HEK293 (cell line): ENCODE data around the gene IPO5.

ENCODE experiments used
- CTCF ChIA-PET: fragments of 350-600 bp; formaldehyde crosslinking; extraction: SDS; loops from one replicate; lab custom pipeline; 2021; ENCODE audit warnings: antibody characterized with exemption; lab: Yijun Ruan, JAX
- POLR2A ChIA-PET: fragments of 300-600 bp; formaldehyde crosslinking; extraction: SDS; loops from one replicate; lab custom pipeline; 2020; ENCODE audit warnings: antibody characterized with exemption, inconsistent platforms; lab: Yijun Ruan, JAX
- H3K27ac ChIP-seq: fragments of 200-500 bp; sonication (Bioruptor generic); 2 replicates; pipeline ENCODE4 v1.5.1; 2014; ENCODE audit warnings: low read depth, low read length, control low read depth, inconsistent platforms; ENCODE audit errors: extremely low read depth
- H3K36me3 ChIP-seq, 2 experiments: fragments of 200-500 bp in 1 of 2; sonication (Bioruptor generic) in 1 of 2; 1 replicate in 1 of 2; 2 replicates in 1 of 2; pipeline ENCODE4 v1.5.1; 2014 to 2017; ENCODE audit warnings: inconsistent platforms in 2 of 2, low read length in 2 of 2; ENCODE audit not compliant: control insufficient read depth in 2 of 2, insufficient read depth in 1 of 2
- H3K4me1 ChIP-seq: fragments of 200-500 bp; sonication (Bioruptor generic); 2 replicates; pipeline ENCODE4 v1.5.1; 2014; ENCODE audit warnings: mild to moderate bottlenecking, low read length, inconsistent platforms; ENCODE audit not compliant: control insufficient read depth, insufficient read depth
- H3K4me3 ChIP-seq: 2 replicates; pipeline ENCODE4 v1.5.1; 2011; ENCODE audit warnings: low read depth, mild to moderate bottlenecking, control low read depth, low read length, moderate library complexity
- H3K9me3 ChIP-seq: fragments of 200-500 bp; sonication (Bioruptor generic); 2 replicates; pipeline ENCODE4 v1.5.1; 2014; ENCODE audit warnings: low read depth, low read length, inconsistent platforms; ENCODE audit not compliant: control insufficient read depth, insufficient read depth
- BCL11A ChIP-seq: fragments of 450-650 bp; formaldehyde crosslinking; IDR thresholded peaks from 2 replicates; pipeline ENCODE4 v1.5.1; 2016; ENCODE audit warnings: low read depth, missing biosample characterization, missing genetic modification characterization
- MYNN ChIP-seq: fragments of 450-650 bp; formaldehyde crosslinking; IDR thresholded peaks from 2 replicates; pipeline ENCODE4 v1.5.1; 2016; ENCODE audit warnings: missing biosample characterization, missing genetic modification characterization, borderline replicate concordance
- REPIN1 ChIP-seq: fragments of 450-650 bp; formaldehyde crosslinking; IDR thresholded peaks from 2 replicates; pipeline ENCODE4 v1.5.1; 2017; ENCODE audit warnings: missing biosample characterization, missing genetic modification characterization, low read depth
- SP2 ChIP-seq: fragments of 450-650 bp; formaldehyde crosslinking; IDR thresholded peaks from 2 replicates; pipeline ENCODE4 v1.5.1; 2016; ENCODE audit warnings: missing biosample characterization, missing genetic modification characterization
- TCF7L2 ChIP-seq: IDR thresholded peaks from 2 replicates; pipeline ENCODE4 v1.6.1; 2011; ENCODE audit warnings: low read depth, mild to moderate bottlenecking, inconsistent platforms, low read length, moderate library complexity, borderline replicate concordance
- ZBTB1 ChIP-seq: fragments of 450-650 bp; formaldehyde crosslinking; IDR thresholded peaks from 2 replicates; pipeline ENCODE4 v1.5.1; 2016; ENCODE audit warnings: missing biosample characterization, missing genetic modification characterization
- ZNF132 ChIP-seq: fragments of 450-650 bp; formaldehyde crosslinking; IDR thresholded peaks from 2 replicates; pipeline ENCODE4 v1.5.1; 2017; ENCODE audit warnings: missing biosample characterization, missing genetic modification characterization, borderline replicate concordance
- ZNF138 ChIP-seq: fragments of 450-650 bp; formaldehyde crosslinking; IDR thresholded peaks from 2 replicates; pipeline ENCODE4 v1.5.1; 2016; ENCODE audit warnings: missing biosample characterization, missing genetic modification characterization, borderline replicate concordance
- ZNF148 ChIP-seq: fragments of 450-650 bp; formaldehyde crosslinking; IDR thresholded peaks from 2 replicates; pipeline ENCODE4 v1.5.0; 2017; ENCODE audit warnings: missing biosample characterization, missing genetic modification characterization, borderline replicate concordance
- ZNF223 ChIP-seq: fragments of 450-650 bp; formaldehyde crosslinking; IDR thresholded peaks from 2 replicates; pipeline ENCODE4 v1.5.1; 2016; ENCODE audit warnings: missing biosample characterization, missing genetic modification characterization
- ZNF24 ChIP-seq: fragments of 450-650 bp; formaldehyde crosslinking; IDR thresholded peaks from 2 replicates; pipeline ENCODE4 v1.5.1; 2016; ENCODE audit warnings: missing biosample characterization, missing genetic modification characterization
- ZNF335 ChIP-seq: fragments of 450-650 bp; formaldehyde crosslinking; conservative IDR thresholded peaks from 2 replicates; pipeline ENCODE4 v1.5.1; 2016; ENCODE audit warnings: missing biosample characterization, missing genetic modification characterization
- ZNF354C ChIP-seq: fragments of 450-650 bp; formaldehyde crosslinking; IDR thresholded peaks from 2 replicates; pipeline ENCODE4 v1.5.1; 2016; ENCODE audit warnings: missing biosample characterization, missing genetic modification characterization, low read depth, borderline replicate concordance
- ZNF426 ChIP-seq: fragments of 450-650 bp; formaldehyde crosslinking; IDR thresholded peaks from 2 replicates; pipeline ENCODE4 v1.5.1; 2017; ENCODE audit warnings: missing biosample characterization, missing genetic modification characterization, mild to moderate bottlenecking, inconsistent platforms, moderate library complexity
- ZNF473 ChIP-seq: fragments of 450-650 bp; formaldehyde crosslinking; IDR thresholded peaks from 2 replicates; pipeline ENCODE4 v1.5.1; 2017; ENCODE audit warnings: missing biosample characterization, missing genetic modification characterization
- ZNF548 ChIP-seq: fragments of 450-650 bp; formaldehyde crosslinking; IDR thresholded peaks from 2 replicates; pipeline ENCODE4 v1.5.1; 2016; ENCODE audit warnings: missing biosample characterization, missing genetic modification characterization
- ZNF561 ChIP-seq: fragments of 450-650 bp; IDR thresholded peaks from 2 replicates; pipeline ENCODE4 v1.5.1; 2018; ENCODE audit warnings: missing biosample characterization, missing genetic modification characterization, borderline replicate concordance
- ZNF707 ChIP-seq: fragments of 450-650 bp; formaldehyde crosslinking; IDR thresholded peaks from 2 replicates; pipeline ENCODE4 v1.5.1; 2016; ENCODE audit warnings: missing biosample characterization, missing genetic modification characterization
- ZNF768 ChIP-seq: fragments of 450-650 bp; formaldehyde crosslinking; IDR thresholded peaks from 2 replicates; pipeline ENCODE4 v1.5.1; 2018; ENCODE audit warnings: missing biosample characterization, mild to moderate bottlenecking, missing genetic modification characterization
- ZNF777 ChIP-seq: fragments of 450-650 bp; formaldehyde crosslinking; IDR thresholded peaks from 2 replicates; pipeline ENCODE4 v1.5.1; 2017; ENCODE audit warnings: missing biosample characterization, missing genetic modification characterization, borderline replicate concordance
- TF ChIP-seq, protein P1 (sequence below): fragments of 450-650 bp; formaldehyde crosslinking; IDR thresholded peaks from 2 replicates; pipeline ENCODE4 v1.5.1; 2016; ENCODE audit warnings: missing biosample characterization, missing genetic modification characterization, borderline replicate concordance
- TF ChIP-seq, protein P2 (sequence below): fragments of 450-650 bp; formaldehyde crosslinking; IDR thresholded peaks from 2 replicates; pipeline ENCODE4 v1.5.1; 2016; ENCODE audit warnings: missing biosample characterization, missing genetic modification characterization
- TF ChIP-seq, protein P3 (sequence below): fragments of 450-650 bp; formaldehyde crosslinking; IDR thresholded peaks from 2 replicates; pipeline ENCODE4 v1.5.1; 2016; ENCODE audit warnings: missing biosample characterization, missing genetic modification characterization

The IPO5 gene

DNA sequence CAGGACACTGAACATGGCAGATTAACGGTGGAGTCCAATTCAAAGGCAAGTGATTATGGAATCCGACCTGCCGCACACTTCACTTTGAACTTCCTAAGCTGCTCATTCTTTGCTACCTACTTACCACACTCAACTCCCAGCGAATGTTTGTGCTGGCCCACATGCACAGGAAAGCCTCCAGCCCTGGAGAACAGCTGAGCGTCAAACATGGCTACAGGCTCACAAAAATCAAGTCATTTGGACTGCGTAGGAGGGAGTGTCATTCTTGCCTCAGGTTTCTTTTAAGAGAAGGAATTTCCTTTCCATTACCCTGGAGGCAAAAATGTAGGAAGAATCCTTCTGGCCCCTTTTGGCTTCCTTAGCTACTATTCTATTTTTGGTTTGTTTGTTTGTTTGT, 41.3 kb upstream of the IPO5 start:
- no peaks in the 10 kb centered on the region for H3K36me3 ChIP-seq
- no peaks in the 10 kb centered on the region for H3K4me1 ChIP-seq
- no peak overlapping the region for H3K4me3 ChIP-seq
- TF ChIP-seq, protein P1, sequence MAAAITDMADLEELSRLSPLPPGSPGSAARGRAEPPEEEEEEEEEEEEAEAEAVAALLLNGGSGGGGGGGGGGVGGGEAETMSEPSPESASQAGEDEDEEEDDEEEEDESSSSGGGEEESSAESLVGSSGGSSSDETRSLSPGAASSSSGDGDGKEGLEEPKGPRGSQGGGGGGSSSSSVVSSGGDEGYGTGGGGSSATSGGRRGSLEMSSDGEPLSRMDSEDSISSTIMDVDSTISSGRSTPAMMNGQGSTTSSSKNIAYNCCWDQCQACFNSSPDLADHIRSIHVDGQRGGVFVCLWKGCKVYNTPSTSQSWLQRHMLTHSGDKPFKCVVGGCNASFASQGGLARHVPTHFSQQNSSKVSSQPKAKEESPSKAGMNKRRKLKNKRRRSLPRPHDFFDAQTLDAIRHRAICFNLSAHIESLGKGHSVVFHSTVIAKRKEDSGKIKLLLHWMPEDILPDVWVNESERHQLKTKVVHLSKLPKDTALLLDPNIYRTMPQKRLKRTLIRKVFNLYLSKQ (tag by site-specific recombination): no peak
- TF ChIP-seq ZNF768 (tag by site-specific recombination) (no peak), ZNF561 (tag by site-specific recombination) (no peak), ZNF335 (tag by site-specific recombination) (no peak), ZNF24 (tag by site-specific recombination) (no peak), ZNF148 (no peak), ZBTB1 (tag by site-specific recombination) (no peak)
- TF ChIP-seq, protein P2, sequence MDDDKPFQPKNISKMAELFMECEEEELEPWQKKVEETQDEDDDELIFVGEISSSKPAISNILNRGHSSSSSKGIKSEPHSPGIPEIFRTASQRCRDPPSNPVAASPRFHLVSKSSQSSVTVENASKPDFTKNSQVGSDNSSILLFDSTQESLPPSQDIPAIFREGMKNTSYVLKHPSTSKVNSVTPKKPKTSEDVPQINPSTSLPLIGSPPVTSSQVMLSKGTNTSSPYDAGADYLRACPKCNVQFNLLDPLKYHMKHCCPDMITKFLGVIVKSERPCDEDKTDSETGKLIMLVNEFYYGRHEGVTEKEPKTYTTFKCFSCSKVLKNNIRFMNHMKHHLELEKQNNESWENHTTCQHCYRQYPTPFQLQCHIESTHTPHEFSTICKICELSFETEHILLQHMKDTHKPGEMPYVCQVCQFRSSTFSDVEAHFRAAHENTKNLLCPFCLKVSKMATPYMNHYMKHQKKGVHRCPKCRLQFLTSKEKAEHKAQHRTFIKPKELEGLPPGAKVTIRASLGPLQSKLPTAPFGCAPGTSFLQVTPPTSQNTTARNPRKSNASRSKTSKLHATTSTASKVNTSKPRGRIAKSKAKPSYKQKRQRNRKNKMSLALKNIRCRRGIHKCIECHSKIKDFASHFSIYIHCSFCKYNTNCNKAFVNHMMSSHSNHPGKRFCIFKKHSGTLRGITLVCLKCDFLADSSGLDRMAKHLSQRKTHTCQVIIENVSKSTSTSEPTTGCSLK (tag by site-specific recombination): no peak
- no peak overlapping the region for H3K27ac ChIP-seq
- ChIA-PET CTCF (interaction anchor here (0.6 to 2.7 kb wide), 16 partner anchors 9 to 555 kb away, joined by 3 to 13 read pairs (median 4); no protein-coding TSS in a partner anchor), POLR2A (no interaction called here)
- no peaks in the 10 kb centered on the region for H3K9me3 ChIP-seq

DNA sequence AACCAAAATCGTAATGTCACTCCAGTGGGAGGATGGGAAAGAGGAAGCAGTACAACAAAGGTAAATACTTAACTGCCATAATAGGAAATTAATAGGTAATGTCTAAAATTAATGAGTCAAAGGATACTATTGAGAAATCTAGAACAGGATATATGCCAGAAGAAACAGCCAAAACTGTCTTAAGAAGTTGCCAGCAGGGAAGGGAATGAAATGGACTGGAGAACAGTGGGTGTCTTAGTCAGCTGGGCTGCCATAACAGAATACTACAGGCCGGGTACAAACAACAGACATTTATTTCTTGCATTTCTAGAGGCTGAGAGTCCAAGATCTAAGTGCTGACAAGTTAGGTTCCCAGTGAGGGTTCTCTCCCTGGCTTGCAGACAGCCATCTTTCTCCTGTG, 40.3 kb upstream of the IPO5 start:
- no peaks in the 10 kb centered on the region for H3K9me3 ChIP-seq
- H3K36me3 ChIP-seq: no peaks in the 10 kb centered on the region
- H3K4me3 ChIP-seq: no peak overlapping the region
- ChIA-PET POLR2A (no interaction called here), CTCF (interaction anchor here (2.7 kb wide), 1 partner anchor 11 kb away, joined by 13 read pairs; no protein-coding TSS in a partner anchor)
- TF ChIP-seq REPIN1: no peak
- TF ChIP-seq TCF7L2: no peak
- no peak overlapping the region for H3K27ac ChIP-seq
- no peaks in the 10 kb centered on the region for H3K4me1 ChIP-seq

DNA sequence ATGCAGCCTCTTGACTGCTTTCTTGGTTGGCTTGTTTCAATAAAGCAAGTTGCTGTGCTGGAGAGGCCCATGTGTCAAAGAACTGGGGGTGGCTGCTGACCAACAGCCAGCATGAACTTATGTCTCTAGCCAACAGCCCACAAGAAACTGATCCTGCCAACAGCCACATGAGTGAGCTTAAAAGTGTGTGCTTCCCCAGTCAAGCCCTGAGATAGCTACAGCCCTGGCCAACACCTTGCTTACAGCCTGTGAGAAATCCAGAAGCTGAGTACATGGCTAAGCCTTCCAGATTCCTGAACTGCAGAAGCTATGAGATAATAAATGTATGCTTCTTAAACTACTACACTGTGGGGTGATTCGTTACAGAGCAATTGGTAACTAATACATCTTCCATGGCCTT, 38.9 kb upstream of the IPO5 start:
- Histone ChIP-seq H3K4me3 (no peak overlapping the region), H3K36me3 (no peaks in the 10 kb centered on the region), H3K4me1 (no peaks in the 10 kb centered on the region), H3K27ac (no peak overlapping the region), H3K9me3 (no peaks in the 10 kb centered on the region)
- ChIA-PET POLR2A (no interaction called here), CTCF (interaction anchor here (0.7 kb wide), 2 partner anchors 59 to 853 kb away, joined by 3 to 5 read pairs; no protein-coding TSS in a partner anchor)
- TF ChIP-seq ZNF473 (no peak), ZNF354C (tag by site-specific recombination) (no peak), ZNF548 (tag by site-specific recombination) (no peak), ZNF777 (tag by site-specific recombination) (no peak), SP2 (tag by site-specific recombination) (no peak), BCL11A (tag by site-specific recombination) (no peak), ZNF132 (tag by site-specific recombination) (no peak), ZNF707 (no peak), ZNF223 (tag by site-specific recombination) (no peak), MYNN (tag by site-specific recombination) (no peak), ZNF426 (no peak), ZNF138 (tag by site-specific recombination) (no peak)
- TF ChIP-seq, protein P3, sequence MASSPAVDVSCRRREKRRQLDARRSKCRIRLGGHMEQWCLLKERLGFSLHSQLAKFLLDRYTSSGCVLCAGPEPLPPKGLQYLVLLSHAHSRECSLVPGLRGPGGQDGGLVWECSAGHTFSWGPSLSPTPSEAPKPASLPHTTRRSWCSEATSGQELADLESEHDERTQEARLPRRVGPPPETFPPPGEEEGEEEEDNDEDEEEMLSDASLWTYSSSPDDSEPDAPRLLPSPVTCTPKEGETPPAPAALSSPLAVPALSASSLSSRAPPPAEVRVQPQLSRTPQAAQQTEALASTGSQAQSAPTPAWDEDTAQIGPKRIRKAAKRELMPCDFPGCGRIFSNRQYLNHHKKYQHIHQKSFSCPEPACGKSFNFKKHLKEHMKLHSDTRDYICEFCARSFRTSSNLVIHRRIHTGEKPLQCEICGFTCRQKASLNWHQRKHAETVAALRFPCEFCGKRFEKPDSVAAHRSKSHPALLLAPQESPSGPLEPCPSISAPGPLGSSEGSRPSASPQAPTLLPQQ (tag by site-specific recombination): no peak
